ENCODE results near the gene GRID1. TPM values are rescaled to one million over a fixed set of nuclear protein-coding genes. Genes with fewer than 3 reads are reported as not detected.

GRID1 gene
- polyA plus RNA-seq, 1 experiment: 0.49 TPM

- H3K4me3 ChIP-seq (ENCODE audit: low read depth, low read length): no peak overlapping the region
- H3K27me3 ChIP-seq (ENCODE audit: control insufficient read depth, insufficient read depth, low read length): no peaks in the 10 kb centered on the region
- H3K36me3 ChIP-seq (ENCODE audit: control insufficient read depth, insufficient read depth, low read length): no peaks in the 10 kb centered on the region
- CTCF ChIA-PET: no interaction called here
- TF ChIP-seq CTCF (IDR thresholded peaks at IDR 0.05; ENCODE audit: insufficient read depth, low read depth, low read length): no peak
- no peak for DNase-seq (ENCODE audit: low read depth)
- POLR2A ChIA-PET: no interaction called here
Measured at GRCh38 chr10:86044029-86044428, 322.6 kb downstream of the GRID1 start.

GRCh38 chr10:86043236-86043635 lies 323.4 kb downstream of the GRID1 start:
- no peak for TF ChIP-seq CTCF (IDR thresholded peaks at IDR 0.05; ENCODE audit: insufficient read depth, low read depth, low read length)
- no peak for DNase-seq (ENCODE audit: low read depth)
- no peaks in the 10 kb centered on the region for H3K36me3 ChIP-seq (ENCODE audit: control insufficient read depth, insufficient read depth, low read length)
- H3K27me3 ChIP-seq (ENCODE audit: control insufficient read depth, insufficient read depth, low read length): no peaks in the 10 kb centered on the region
- no peak overlapping the region for H3K4me3 ChIP-seq (ENCODE audit: low read depth, low read length)
- ChIA-PET POLR2A (no interaction called here), CTCF (no interaction called here)

- CTCF ChIA-PET: no interaction called here
- no peaks in the 10 kb centered on the region for H3K27me3 ChIP-seq (ENCODE audit: control insufficient read depth, insufficient read depth, low read length)
- POLR2A ChIA-PET: no interaction called here
- no peaks in the 10 kb centered on the region for H3K36me3 ChIP-seq (ENCODE audit: control insufficient read depth, insufficient read depth, low read length)
- DNase-seq (ENCODE audit: low read depth): no peak
- H3K4me3 ChIP-seq (ENCODE audit: low read depth, low read length): no peak overlapping the region
- no peak for TF ChIP-seq CTCF (IDR thresholded peaks at IDR 0.05; ENCODE audit: insufficient read depth, low read depth, low read length)
Measured at GRCh38 chr10:86042161-86042560, 324.4 kb downstream of the GRID1 start.

GRCh38 chr10:86041116-86041515 lies 325.5 kb downstream of the GRID1 start:
- TF ChIP-seq CTCF (IDR thresholded peaks at IDR 0.05; ENCODE audit: insufficient read depth, low read depth, low read length): no peak

GRCh38 chr10:86038371-86038770 lies 328.2 kb downstream of the GRID1 start:
- H3K27me3 ChIP-seq (ENCODE audit: control insufficient read depth, insufficient read depth, low read length): no peaks in the 10 kb centered on the region
- POLR2A ChIA-PET: no interaction called here
- H3K36me3 ChIP-seq (ENCODE audit: control insufficient read depth, insufficient read depth, low read length): no peaks in the 10 kb centered on the region
- CTCF ChIA-PET: no interaction called here
- no peak for DNase-seq (ENCODE audit: low read depth)
- TF ChIP-seq CTCF (IDR thresholded peaks at IDR 0.05; ENCODE audit: insufficient read depth, low read depth, low read length): no peak
- no peak overlapping the region for H3K4me3 ChIP-seq (ENCODE audit: low read depth, low read length)

More at GRCh38 chr10:86041116-86041515, 325.5 kb downstream of the GRID1 start:
- Histone ChIP-seq H3K27me3 (ENCODE audit: control insufficient read depth, insufficient read depth, low read length) (no peaks in the 10 kb centered on the region), H3K4me3 (ENCODE audit: low read depth, low read length) (no peak overlapping the region), H3K36me3 (ENCODE audit: control insufficient read depth, insufficient read depth, low read length) (no peaks in the 10 kb centered on the region)
- ChIA-PET POLR2A (no interaction called here), CTCF (no interaction called here)
- DNase-seq (ENCODE audit: low read depth): no peak
